ENCODE data around the gene EFNA4. TPM values are rescaled to one million over a fixed set of nuclear protein-coding genes. Genes with fewer than 3 reads are reported as not detected.

Gene EFNA4
- total and polyA plus RNA-seq, 3 experiments from 2014 or later, result 3.0 to 3.7 (median 3.4) TPM

DNA sequence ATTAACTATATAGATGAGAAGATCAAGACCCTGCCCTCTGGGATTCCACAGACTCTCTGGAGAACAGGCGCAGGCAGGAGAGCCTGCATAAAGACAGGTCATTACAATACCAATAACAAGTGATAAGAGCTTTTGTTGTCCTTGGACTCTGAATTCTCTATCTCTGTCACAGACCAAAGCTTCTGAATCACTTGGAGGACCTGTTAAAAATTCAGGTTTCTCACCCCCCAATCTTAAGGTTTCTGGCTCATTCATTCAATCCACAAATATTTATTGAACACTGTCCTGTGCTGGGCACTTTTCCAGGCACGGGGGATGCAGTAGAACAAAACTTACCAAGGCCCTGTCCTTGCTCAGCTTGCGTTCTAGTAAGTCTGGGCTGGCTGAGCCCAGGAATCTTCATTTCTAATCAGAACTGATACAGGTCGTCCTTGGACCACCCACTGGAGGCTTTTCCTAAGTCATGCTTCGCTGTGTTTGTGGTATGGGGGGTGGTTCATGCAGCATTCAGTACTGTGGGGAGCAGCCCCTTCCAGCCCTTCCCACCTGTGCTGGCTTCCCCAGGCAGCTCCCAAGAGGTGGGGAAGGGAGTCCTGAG is 1.4 kb downstream of the EFNA4 start:
- Mint-ChIP-seq H3K36me3 (peaks cover 0 to 24% (median 8%) of the 10 kb centered on the region in 3 donors), H3K27ac (peak overlapping the region; percentile 6 to 92 (median 82)), H3K4me3 (peak overlapping the region; percentile 82 to 98 (median 89)), H3K9me3 (no peaks in the 10 kb centered on the region), H3K27me3 (no peaks in the 10 kb centered on the region), H3K4me1 (peaks cover 23 to 40% (median 33%) of the 10 kb centered on the region in 3 donors)
- Histone ChIP-seq H3K4me3 (ENCODE audit: low read length) (no peak overlapping the region), H3K27ac (ENCODE audit: low read depth, low read length) (no peak overlapping the region), H3K36me3 (ENCODE audit: insufficient read depth, low read length) (no peaks in the 10 kb centered on the region), H3K4me1 (ENCODE audit: insufficient read depth, low read length) (peaks cover 34% of the 10 kb centered on the region), H3K9me3 (ENCODE audit: low read length) (no peaks in the 10 kb centered on the region), H3K27me3 (ENCODE audit: insufficient read depth, low read length, poor library complexity, severe bottlenecking) (no peaks in the 10 kb centered on the region)
- DNase-seq, result no peak
- ChIA-PET CTCF (interaction anchor here (0.8 to 5.0 kb wide), 8 partner anchors 11 to 108 kb away, joined by 3 to 46 read pairs (median 6); partner anchors contain the start of genes ADAM15 and KRTCAP2), POLR2A (interaction anchor here (1.0 to 3.5 kb wide), 2 partner anchors 20 to 103 kb away, joined by 3 to 15 read pairs; no protein-coding TSS in a partner anchor)

DNA sequence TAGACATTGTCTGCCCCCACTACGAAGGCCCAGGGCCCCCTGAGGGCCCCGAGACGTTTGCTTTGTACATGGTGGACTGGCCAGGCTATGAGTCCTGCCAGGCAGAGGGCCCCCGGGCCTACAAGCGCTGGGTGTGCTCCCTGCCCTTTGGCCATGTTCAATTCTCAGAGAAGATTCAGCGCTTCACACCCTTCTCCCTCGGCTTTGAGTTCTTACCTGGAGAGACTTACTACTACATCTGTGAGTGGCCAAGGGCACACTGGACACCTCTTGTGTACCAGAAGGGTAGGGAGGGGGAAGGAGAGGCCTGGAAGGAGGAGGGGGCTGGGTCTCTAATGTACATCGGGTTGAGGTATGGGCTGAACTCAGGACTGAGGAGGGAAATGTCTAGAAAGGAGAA is 3.2 kb downstream of the EFNA4 start:
- Mint-ChIP-seq H3K4me1 (peaks cover 26 to 53% (median 38%) of the 10 kb centered on the region in 3 donors), H3K27me3 (no peaks in the 10 kb centered on the region), H3K4me3 (peak overlapping the region in 2 of 7 donors; percentile 28 to 43), H3K36me3 (peaks cover 0 to 19% (median 8%) of the 10 kb centered on the region in 3 donors), H3K27ac (no peak overlapping the region), H3K9me3 (no peaks in the 10 kb centered on the region)
- Histone ChIP-seq H3K4me1 (ENCODE audit: insufficient read depth, low read length) (peaks cover 42% of the 10 kb centered on the region), H3K27ac (ENCODE audit: low read depth, low read length) (no peak overlapping the region), H3K27me3 (ENCODE audit: insufficient read depth, low read length, poor library complexity, severe bottlenecking) (no peaks in the 10 kb centered on the region), H3K4me3 (ENCODE audit: low read length) (no peak overlapping the region), H3K9me3 (ENCODE audit: low read length) (no peaks in the 10 kb centered on the region), H3K36me3 (ENCODE audit: insufficient read depth, low read length) (no peaks in the 10 kb centered on the region)
- DNase-seq, result no peak
- ChIA-PET CTCF (interaction anchor here (1.0 to 5.0 kb wide), 3 partner anchors 16 to 22 kb away, joined by 4 to 46 read pairs (median 4); partner anchors contain the start of gene ADAM15), POLR2A (interaction anchor here (0.5 kb wide), 1 partner anchor 19 kb away, joined by 3 read pairs; no protein-coding TSS in a partner anchor)

- ChIA-PET POLR2A (interaction anchor here (0.6 kb wide), 1 partner anchor 18 kb away, joined by 5 read pairs; no protein-coding TSS in a partner anchor), CTCF (interaction anchor here (1.1 to 5.0 kb wide), 4 partner anchors 9 to 18 kb away, joined by 3 to 46 read pairs (median 8); partner anchors contain the start of gene ADAM15)
- peak overlapping the region in 1 of 7 donors; percentile 1 for H3K4me3 Mint-ChIP-seq
- Histone ChIP-seq H3K27ac (ENCODE audit: low read depth, low read length) (no peak overlapping the region), H3K9me3 (ENCODE audit: low read length) (no peaks in the 10 kb centered on the region), H3K36me3 (ENCODE audit: insufficient read depth, low read length) (no peaks in the 10 kb centered on the region), H3K27me3 (ENCODE audit: insufficient read depth, low read length, poor library complexity, severe bottlenecking) (no peaks in the 10 kb centered on the region), H3K4me1 (ENCODE audit: insufficient read depth, low read length) (peaks cover 27% of the 10 kb centered on the region), H3K4me3 (ENCODE audit: low read length) (no peak overlapping the region)
- H3K4me1 Mint-ChIP-seq, result peaks cover 19 to 49% (median 34%) of the 10 kb centered on the region in 3 donors
- no peak for DNase-seq
- H3K27ac Mint-ChIP-seq, result peak overlapping the region in 1 of 8 donors; percentile 77
- H3K36me3 Mint-ChIP-seq, result peaks cover 0 to 17% (median 8%) of the 10 kb centered on the region in 3 donors
- no peaks in the 10 kb centered on the region for H3K9me3 Mint-ChIP-seq
- H3K27me3 Mint-ChIP-seq, result no peaks in the 10 kb centered on the region
Measured at GRCh38 chr1:155068599-155068998, 5.1 kb downstream of the EFNA4 start.

- H3K9me3 ChIP-seq (ENCODE audit: low read length), result no peaks in the 10 kb centered on the region
- H3K4me1 ChIP-seq (ENCODE audit: insufficient read depth, low read length), result peaks cover 24% of the 10 kb centered on the region
- Mint-ChIP-seq H3K27ac (no peak overlapping the region), H3K36me3 (peaks cover 0 to 16% (median 8%) of the 10 kb centered on the region in 3 donors), H3K4me1 (peaks cover 16 to 47% (median 33%) of the 10 kb centered on the region in 3 donors), H3K4me3 (no peak overlapping the region), H3K27me3 (no peaks in the 10 kb centered on the region), H3K9me3 (no peaks in the 10 kb centered on the region)
- H3K36me3 ChIP-seq (ENCODE audit: insufficient read depth, low read length), result no peaks in the 10 kb centered on the region
- ChIA-PET POLR2A (no interaction called here), CTCF (interaction anchor here (1.3 to 4.7 kb wide), 5 partner anchors 8 to 24 kb away, joined by 5 to 39 read pairs (median 8); partner anchors contain the start of gene ADAM15)
- no peak overlapping the region for H3K4me3 ChIP-seq (ENCODE audit: low read length)
- H3K27ac ChIP-seq (ENCODE audit: low read depth, low read length), result no peak overlapping the region
- DNase-seq, result no peak
- no peaks in the 10 kb centered on the region for H3K27me3 ChIP-seq (ENCODE audit: insufficient read depth, low read length, poor library complexity, severe bottlenecking)
Measured at GRCh38 chr1:155069551-155070157, 6.1 kb downstream of the EFNA4 start.

DNA sequence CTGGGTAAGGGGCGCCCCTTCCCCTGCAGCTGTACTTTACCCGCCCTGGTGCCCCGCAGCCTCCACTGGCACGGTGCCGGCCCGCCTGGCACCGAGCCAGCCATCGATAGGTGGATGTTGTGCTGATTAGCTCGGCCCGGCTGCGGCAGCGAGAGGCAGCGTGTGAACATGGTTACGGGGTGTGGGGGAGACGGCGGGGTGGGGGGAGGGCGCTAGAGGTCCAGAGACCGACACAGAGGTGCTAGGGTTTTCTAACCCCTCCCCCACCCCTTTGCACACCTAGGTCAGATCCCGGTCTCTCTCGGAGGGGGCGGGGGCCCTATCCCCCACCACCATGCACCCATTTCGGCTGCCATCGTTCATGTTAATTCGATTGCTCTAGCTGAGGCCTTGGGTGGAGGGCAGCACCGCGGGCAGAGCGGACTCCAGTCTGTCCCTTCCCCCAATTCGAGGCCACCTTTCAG is 6.7 kb downstream of the EFNA4 start:
- H3K9me3 ChIP-seq (ENCODE audit: low read length), result no peaks in the 10 kb centered on the region
- peaks cover 20% of the 10 kb centered on the region for H3K4me1 ChIP-seq (ENCODE audit: insufficient read depth, low read length)
- POLR2A ChIA-PET, result interaction anchor here (1.0 kb wide), 1 partner anchor 15 kb away, joined by 4 read pairs; no protein-coding TSS in a partner anchor
- H3K36me3 ChIP-seq (ENCODE audit: insufficient read depth, low read length), result no peaks in the 10 kb centered on the region
- Mint-ChIP-seq H3K27me3 (no peaks in the 10 kb centered on the region), H3K9me3 (no peaks in the 10 kb centered on the region), H3K4me3 (peak overlapping the region in 3 of 7 donors; percentile 32 to 56 (median 52)), H3K4me1 (peaks cover 14 to 42% (median 29%) of the 10 kb centered on the region in 3 donors), H3K36me3 (peaks cover 0 to 16% (median 8%) of the 10 kb centered on the region in 3 donors), H3K27ac (peak overlapping the region in 1 of 8 donors; percentile 43)
- peak overlapping the region; percentile 74 for H3K4me3 ChIP-seq (ENCODE audit: low read length)
- no peaks in the 10 kb centered on the region for H3K27me3 ChIP-seq (ENCODE audit: insufficient read depth, low read length, poor library complexity, severe bottlenecking)
- CTCF ChIA-PET, result interaction anchor here (1.0 to 4.7 kb wide), 6 partner anchors 9 to 25 kb away, joined by 3 to 39 read pairs (median 7); partner anchors contain the start of gene ADAM15
- no peak for DNase-seq
- H3K27ac ChIP-seq (ENCODE audit: low read depth, low read length), result peak overlapping the region; percentile 24

DNA sequence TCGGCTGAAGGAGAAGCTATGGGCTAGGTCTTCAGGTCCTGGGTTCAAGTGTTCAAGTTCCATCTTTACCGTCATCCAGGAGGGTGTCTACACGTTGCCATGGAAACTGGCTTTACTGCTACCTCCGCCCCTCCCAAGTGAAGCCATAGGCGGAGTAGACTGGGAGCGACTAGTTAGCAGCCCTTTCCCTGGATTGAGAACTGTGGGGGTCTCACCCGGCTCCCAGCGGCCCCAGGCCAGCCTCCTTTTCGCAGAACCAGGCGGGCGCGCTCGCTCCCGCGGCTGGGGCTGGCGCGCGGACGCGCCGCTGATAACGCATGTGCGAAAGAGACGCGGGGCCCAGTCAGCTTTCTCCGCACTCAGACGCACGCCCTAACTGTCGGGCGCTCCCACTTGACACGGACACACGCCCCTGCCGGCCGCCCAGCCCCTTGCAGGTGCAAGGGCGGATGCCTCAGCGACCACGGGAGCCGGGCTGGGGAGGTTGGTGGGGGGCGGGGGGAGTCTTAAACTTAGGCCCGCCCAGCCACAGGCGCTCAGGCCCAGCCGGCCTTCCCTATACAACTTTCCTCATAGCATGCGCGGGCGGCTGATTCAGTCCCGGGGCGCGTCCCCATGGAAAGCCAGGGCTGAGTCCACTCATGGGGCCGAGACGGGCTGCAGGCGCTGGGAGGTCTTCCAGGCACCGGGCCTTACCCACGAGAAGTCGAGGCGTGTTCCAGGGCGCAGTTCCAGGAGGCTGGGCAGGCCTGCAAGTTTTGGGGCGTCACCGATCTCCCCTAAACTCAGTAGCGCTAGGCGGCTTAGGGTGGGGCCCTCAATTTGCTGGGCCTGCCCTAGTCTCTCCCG is 7.4 kb downstream of the EFNA4 start:
- H3K4me1 ChIP-seq (ENCODE audit: insufficient read depth, low read length), result peaks cover 20% of the 10 kb centered on the region
- ChIA-PET POLR2A (interaction anchor here (0.6 to 1.0 kb wide), 2 partner anchors 8 to 14 kb away, joined by 3 to 4 read pairs; partner anchors contain the start of gene EFNA3), CTCF (interaction anchor here (1.0 to 4.7 kb wide), 6 partner anchors 9 to 25 kb away, joined by 3 to 39 read pairs (median 8); partner anchors contain the start of gene ADAM15)
- H3K27me3 ChIP-seq (ENCODE audit: insufficient read depth, low read length, poor library complexity, severe bottlenecking), result no peaks in the 10 kb centered on the region
- DNase-seq, result peak; percentile 57 to 87 (median 76)
- Mint-ChIP-seq H3K27ac (peak overlapping the region in 2 of 8 donors; percentile 32 to 43), H3K27me3 (no peaks in the 10 kb centered on the region), H3K4me3 (peak overlapping the region; percentile 23 to 68 (median 37)), H3K9me3 (no peaks in the 10 kb centered on the region), H3K4me1 (peaks cover 14 to 41% (median 28%) of the 10 kb centered on the region in 3 donors), H3K36me3 (peaks cover 0 to 16% (median 8%) of the 10 kb centered on the region in 3 donors)
- peak overlapping the region; percentile 43 for H3K27ac ChIP-seq (ENCODE audit: low read depth, low read length)
- no peaks in the 10 kb centered on the region for H3K9me3 ChIP-seq (ENCODE audit: low read length)
- H3K4me3 ChIP-seq (ENCODE audit: low read length), result peak overlapping the region; percentile 74
- H3K36me3 ChIP-seq (ENCODE audit: insufficient read depth, low read length), result no peaks in the 10 kb centered on the region

DNA sequence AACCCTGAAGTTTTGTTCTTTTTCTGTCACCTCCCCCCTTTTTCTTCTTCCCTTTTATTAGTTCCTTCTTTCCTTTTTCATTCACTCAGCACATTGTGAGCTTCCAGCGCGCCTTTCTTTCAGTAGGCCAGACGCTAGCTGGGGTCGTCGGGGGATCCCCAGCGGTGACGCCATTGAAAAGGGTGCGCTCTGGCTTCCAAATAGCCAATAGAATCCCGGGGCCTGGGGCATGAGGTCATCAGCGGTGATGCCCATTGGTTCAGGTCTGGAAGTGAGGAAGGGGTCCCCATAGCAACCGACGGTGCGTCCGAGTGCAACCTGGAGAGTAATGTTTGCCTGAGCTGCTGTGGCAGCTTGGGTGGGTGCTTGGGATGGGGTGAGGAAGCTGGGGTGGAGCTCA is 8.2 kb downstream of the EFNA4 start:
- no peaks in the 10 kb centered on the region for H3K9me3 Mint-ChIP-seq
- H3K9me3 ChIP-seq (ENCODE audit: low read length), result no peaks in the 10 kb centered on the region
- H3K4me1 ChIP-seq (ENCODE audit: insufficient read depth, low read length), result peaks cover 20% of the 10 kb centered on the region
- ChIA-PET CTCF (interaction anchor here (1.1 to 4.7 kb wide), 4 partner anchors 10 to 21 kb away, joined by 4 to 39 read pairs (median 6); partner anchors contain the start of gene ADAM15), POLR2A (no interaction called here)
- H3K36me3 Mint-ChIP-seq, result peaks cover 0 to 14% (median 5%) of the 10 kb centered on the region in 3 donors
- no peak overlapping the region for H3K4me3 ChIP-seq (ENCODE audit: low read length)
- H3K27me3 ChIP-seq (ENCODE audit: insufficient read depth, low read length, poor library complexity, severe bottlenecking), result no peaks in the 10 kb centered on the region
- DNase-seq, result no peak
- peak overlapping the region; percentile 43 for H3K27ac ChIP-seq (ENCODE audit: low read depth, low read length)
- peak overlapping the region in 4 of 7 donors; percentile 23 to 59 (median 42) for H3K4me3 Mint-ChIP-seq
- no peaks in the 10 kb centered on the region for H3K36me3 ChIP-seq (ENCODE audit: insufficient read depth, low read length)
- H3K27me3 Mint-ChIP-seq, result no peaks in the 10 kb centered on the region
- peaks cover 14 to 38% (median 24%) of the 10 kb centered on the region in 3 donors for H3K4me1 Mint-ChIP-seq
- peak overlapping the region in 2 of 8 donors; percentile 32 to 81 for H3K27ac Mint-ChIP-seq

Data from CD8-positive, alpha-beta memory T cell (primary cell).